GM18499 (cell line): ENCODE measurements around the gene PCDH9.

Source experiments
- ATAC-seq: cut with Tn5 transposase; IDR thresholded peaks from one replicate; pipeline ENCODE4 v1.9.1; 2021; ENCODE audit warnings: moderate number of reproducible peaks; ENCODE audit not compliant: insufficient read depth, unreplicated experiment

Gene PCDH9

GRCh38 chr13:67049744-67050143, 180.4 kb downstream of the PCDH9 start:
- no peak for ATAC-seq

DNA sequence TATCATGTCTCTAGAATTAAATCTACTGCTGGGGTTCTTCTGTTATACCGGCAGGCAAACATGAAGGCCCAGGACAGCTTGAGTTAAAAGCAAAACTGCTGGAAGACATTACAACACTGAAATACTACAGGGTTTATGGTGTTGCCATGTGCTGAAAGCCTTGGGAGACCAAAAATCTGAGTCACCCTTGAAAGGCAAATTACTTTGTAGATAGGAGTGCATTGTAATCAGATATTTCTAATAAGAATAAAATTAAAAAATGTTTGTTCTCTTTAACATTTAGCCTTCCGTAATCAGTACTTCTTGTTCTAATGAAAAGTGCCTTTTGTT, 181.3 kb downstream of the PCDH9 start:
- ATAC-seq = no peak

DNA sequence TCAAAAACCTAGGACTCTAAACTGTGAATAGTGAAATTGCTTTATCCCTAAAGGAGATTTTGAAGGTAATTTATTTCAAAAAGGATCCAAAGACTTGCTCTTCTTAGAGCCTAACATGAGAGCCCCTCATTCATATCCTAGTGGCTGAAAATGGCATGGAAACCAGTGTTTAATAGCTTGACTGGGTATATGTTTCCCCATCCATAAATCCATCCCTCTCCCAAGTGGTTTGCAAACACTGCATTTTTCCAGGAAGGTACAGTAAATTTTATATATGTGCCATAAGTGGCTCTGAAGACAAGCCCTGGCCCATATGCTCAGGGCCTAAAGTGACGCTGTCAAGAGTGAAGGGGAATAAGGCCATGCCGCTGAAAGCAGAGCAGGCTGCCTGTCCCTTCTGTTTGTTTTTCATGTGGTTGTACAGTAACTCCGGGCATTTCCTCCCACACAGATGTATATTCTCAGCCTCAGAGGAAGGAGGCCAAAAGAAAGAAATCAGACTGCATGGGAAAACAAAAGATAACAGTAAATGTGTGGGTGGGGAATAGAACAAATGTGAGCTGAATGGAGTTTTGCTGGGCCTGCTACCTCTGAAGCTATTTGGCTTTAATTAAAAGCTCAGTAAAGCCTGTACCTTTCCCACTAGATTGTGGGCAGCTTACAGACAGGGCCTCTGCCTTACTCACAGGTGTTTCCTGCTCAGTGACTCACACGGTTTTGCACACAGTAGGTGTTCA, 181.9 kb downstream of the PCDH9 start:
- peak; percentile 57 for ATAC-seq

GRCh38 chr13:67045357-67045756, 184.8 kb downstream of the PCDH9 start:
- no peak for ATAC-seq

- ATAC-seq = no peak
These were observed 186.2 kb downstream of the PCDH9 start for GRCh38 chr13:67043901-67044300.

- ATAC-seq = no peak
These were observed 187.6 kb downstream of the PCDH9 start for GRCh38 chr13:67042556-67042955.

GRCh38 chr13:67036699-67037457, 193.3 kb downstream of the PCDH9 start:
- no peak for ATAC-seq

DNA sequence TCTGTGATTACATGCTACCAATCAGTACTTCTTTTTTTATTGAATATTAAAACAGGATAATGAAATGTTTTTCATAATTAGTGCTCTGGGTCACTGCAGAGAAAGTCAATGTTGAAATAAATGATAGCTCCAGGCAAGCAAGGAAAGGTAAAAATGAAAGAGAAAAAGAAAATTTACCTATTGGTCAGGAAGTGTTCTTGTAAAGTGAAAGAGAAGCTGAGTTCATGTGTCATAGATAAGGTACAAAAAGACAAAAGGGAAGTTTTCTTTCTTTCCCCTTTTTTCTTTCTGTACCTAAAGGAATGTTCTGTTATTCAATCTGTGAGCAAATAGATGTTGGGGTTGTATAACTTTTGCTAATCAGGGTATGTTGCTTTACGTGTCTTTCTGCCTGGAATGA, 197.0 kb downstream of the PCDH9 start:
- ATAC-seq = no peak

DNA sequence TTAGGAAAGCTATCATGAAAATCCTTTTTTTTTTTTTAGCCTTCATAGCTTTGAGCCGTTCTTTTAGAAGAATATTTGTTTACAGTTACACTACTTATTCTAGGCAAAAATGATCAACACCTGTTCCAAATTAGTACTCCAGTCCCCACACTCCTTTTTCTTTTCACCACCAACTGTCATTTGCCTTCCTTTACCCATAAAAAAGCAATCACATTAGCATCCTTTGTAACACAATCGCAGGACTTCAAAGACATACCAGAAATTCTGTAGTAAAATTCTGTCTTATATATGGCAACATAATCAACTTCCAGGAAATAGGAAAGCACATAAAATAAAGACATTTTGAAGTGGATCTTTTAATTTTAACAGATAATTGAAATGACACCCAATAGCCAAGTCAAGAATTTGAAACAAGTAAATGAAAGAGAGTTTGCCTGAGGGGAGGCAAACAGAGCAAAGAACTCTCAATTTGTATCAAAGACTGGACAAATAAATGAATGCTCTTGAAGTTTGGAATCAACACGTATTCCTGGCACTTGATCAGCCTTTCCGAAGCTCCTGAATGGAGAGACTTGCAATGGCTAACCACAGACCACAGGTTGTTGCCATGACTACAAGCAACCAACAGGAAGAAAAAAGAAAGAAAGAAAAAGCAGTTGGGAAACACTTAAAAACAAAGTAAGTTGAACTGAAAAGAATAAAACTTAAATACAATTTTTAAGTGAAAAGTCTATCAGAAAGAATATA, 206.8 kb downstream of the PCDH9 start:
- ATAC-seq = no peak

DNA sequence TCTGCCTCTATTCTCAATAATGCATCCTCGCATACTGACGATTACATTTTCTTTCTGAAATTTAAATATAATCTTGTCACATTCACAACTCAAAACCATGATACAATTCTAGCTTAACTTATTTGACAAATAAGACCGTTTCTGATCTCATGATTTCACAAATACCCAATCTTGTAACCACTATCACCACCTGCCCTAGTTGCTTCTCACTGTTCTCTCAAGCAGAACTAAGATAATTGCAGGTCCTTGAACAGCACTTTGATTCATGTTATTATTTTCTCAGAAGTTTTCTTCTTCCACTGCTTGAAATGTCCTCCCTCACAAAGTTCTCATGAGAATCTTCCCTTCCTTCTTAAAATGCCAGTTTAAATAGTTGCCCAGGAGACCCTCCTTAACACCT, 211.4 kb downstream of the PCDH9 start:
- ATAC-seq = no peak

DNA sequence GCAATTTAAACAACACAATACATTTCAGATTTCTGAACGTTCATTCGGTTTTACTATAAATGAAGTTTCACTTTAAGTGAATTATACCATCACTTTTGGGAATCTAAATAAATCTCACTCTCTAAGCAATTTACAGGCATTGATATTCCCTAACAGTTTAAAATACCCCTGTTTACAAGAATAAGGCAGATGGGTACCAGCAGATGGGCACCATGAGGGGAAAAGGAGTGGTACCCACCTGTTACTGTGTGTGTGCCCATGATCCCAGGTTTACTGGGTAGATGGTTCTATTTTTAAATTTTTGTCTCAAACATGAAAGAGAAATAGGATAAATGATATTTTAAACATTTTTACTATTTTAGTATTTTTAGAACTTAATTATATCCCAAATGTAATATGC, 212.9 kb downstream of the PCDH9 start:
- no peak for ATAC-seq

GRCh38 chr13:67015976-67016600, 214.0 kb downstream of the PCDH9 start:
- ATAC-seq = no peak

GRCh38 chr13:67014399-67014798, 215.7 kb downstream of the PCDH9 start:
- ATAC-seq = no peak

DNA sequence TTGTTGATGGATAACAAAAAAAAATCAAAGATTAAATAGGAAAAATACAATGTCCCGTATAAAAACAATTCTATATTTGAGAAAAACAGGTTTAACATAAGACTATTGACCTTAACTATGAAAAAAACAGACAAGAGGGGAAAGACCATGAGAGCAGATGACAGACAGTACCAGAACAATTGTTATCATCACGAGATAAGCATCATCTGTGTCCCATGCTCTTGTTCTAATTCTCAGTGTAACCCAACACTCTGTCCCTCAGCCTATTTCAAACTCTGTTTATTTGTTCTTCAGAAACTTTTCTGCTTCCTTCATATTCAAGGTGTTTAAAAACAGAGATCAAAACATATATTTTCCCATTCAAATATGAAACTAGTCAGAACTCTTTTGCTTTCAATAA, 216.4 kb downstream of the PCDH9 start:
- no peak for ATAC-seq

DNA sequence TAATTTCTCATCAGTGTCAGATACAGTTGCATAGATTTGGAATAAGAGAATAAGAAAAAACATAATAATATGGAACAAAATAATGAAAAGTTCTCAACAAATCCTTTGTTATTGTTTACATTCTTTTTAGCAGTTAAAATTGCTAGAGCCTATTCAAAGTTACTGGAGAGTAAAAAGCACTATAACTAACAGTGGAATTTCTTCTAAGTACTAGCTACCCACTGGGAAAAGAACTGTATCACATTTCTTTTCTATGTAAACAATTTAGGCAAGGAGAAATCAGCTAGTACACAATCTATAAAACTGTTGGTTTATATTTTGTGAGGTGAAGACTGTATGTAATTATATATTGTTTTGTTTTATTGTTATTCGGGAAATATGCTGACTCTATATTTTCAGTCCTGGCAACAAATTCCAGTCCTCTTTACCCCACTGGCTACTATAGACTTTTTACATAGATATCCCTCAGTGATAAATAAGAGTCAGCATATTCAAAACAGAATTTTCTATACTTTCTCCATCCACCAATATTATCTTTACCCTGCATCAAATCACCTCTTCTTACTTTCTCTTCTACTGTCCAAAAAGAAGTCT, 222.0 kb downstream of the PCDH9 start:
- ATAC-seq = no peak

DNA sequence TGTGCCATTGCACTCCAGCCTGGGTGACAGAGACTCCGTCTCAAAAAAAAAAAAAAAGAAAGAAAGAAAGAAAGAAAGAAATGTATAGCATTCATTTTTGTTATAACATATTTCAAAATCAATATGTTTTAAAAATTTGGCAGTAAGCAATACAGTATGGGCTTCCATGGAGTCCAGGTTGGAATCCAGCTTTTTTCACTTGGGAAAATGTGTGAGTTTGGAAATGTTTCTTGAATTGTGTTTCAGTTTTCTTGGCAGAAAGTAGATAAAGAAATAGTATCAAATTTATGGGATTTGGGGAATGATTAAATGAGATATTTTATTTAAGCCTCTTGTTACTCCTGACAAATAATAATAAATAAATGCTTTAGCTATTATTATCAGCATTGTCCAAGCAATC, 225.6 kb downstream of the PCDH9 start:
- ATAC-seq = no peak

GRCh38 chr13:67003743-67004142, 226.4 kb downstream of the PCDH9 start:
- no peak for ATAC-seq

DNA sequence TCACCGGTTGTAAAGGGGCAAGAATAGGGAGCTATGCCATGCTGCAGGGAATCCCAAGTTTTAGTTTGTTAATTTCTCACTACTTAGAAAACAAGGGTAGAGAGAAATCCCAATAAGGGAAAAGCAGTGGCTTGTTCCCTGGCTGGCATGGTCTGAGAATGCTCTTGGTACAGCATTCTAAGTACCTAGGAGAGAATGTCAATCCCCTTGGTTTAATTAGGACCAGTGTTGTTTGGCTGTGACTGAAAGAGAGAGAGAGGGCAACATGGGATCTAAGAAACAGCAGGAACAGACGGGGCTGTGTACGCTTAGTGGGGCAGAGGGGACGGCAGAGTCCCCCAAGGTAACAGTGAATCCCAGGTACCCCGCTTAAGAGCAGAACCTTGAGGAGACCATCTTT, 228.8 kb downstream of the PCDH9 start:
- no peak for ATAC-seq

DNA sequence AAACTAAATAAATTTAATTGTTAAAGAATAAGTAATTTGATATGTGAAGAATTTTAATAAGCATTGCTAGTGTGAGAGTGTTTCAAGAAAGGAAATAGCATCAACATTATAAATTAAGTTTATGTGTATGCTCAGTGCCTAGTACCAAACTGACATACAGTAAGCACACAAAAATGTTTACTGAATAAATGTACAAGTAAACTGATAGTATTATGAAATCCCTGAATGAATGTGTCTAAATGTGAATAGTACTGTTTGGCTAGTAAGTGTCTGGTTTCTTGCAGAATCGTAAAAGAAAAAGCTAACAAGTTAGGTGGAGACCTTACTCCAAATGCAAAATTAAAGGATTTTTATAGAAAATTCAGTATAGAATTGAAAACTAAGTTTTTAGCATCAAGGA, 233.6 kb downstream of the PCDH9 start:
- no peak for ATAC-seq

GRCh38 chr13:66995203-66995611, 234.9 kb downstream of the PCDH9 start:
- ATAC-seq = peak; percentile 38
